GM18499 (cell line): ENCODE measurements around the gene KCTD14.
"Not testable (repeated sequence)": the region's sequence is repeated elsewhere in the genome, so short reads cannot be mapped to it uniquely, and the experiment has no call there.

Experiments used
- ATAC-seq: cut with Tn5 transposase; IDR thresholded peaks from one replicate; pipeline ENCODE4 v1.9.1; 2021; ENCODE audit warnings: moderate number of reproducible peaks; ENCODE audit not compliant: insufficient read depth, unreplicated experiment

The KCTD14 gene

GRCh38 chr11:78048561-78048960, 25.5 kb upstream of the KCTD14 start:
- ATAC-seq: no peak

- no peak for ATAC-seq
Observed at GRCh38 chr11:78046486-78046854, 23.4 kb upstream of the KCTD14 start.

GRCh38 chr11:78045851-78046485, 22.9 kb upstream of the KCTD14 start:
- no peak for ATAC-seq

GRCh38 chr11:78044706-78045105, 21.6 kb upstream of the KCTD14 start:
- ATAC-seq: no peak

GRCh38 chr11:78041843-78042440, 18.9 kb upstream of the KCTD14 start:
- no peak for ATAC-seq

GRCh38 chr11:78041380-78041719, 18.3 kb upstream of the KCTD14 start:
- ATAC-seq: not testable (repeated sequence)

GRCh38 chr11:78040691-78041379, 17.8 kb upstream of the KCTD14 start:
- no peak for ATAC-seq

GRCh38 chr11:78039919-78040671, 17.0 kb upstream of the KCTD14 start:
- no peak for ATAC-seq

GRCh38 chr11:78039391-78039918, 16.4 kb upstream of the KCTD14 start:
- no peak for ATAC-seq

GRCh38 chr11:78038697-78039313, 15.7 kb upstream of the KCTD14 start:
- no peak for ATAC-seq

- no peak for ATAC-seq
Observed at GRCh38 chr11:78037825-78038620, 14.9 kb upstream of the KCTD14 start.

- ATAC-seq: no peak
Observed at GRCh38 chr11:78037056-78037455, 14.0 kb upstream of the KCTD14 start.

GRCh38 chr11:78036313-78036712, 13.2 kb upstream of the KCTD14 start:
- ATAC-seq: no peak

GRCh38 chr11:78034623-78035022, 11.5 kb upstream of the KCTD14 start:
- ATAC-seq: no peak

- ATAC-seq: no peak
Observed at GRCh38 chr11:78033040-78033439, 10.0 kb upstream of the KCTD14 start.

- no peak for ATAC-seq
Observed at GRCh38 chr11:78032090-78032489, 9.0 kb upstream of the KCTD14 start.

GRCh38 chr11:78031629-78032028, 8.6 kb upstream of the KCTD14 start:
- no peak for ATAC-seq

GRCh38 chr11:78030429-78031325, 7.6 kb upstream of the KCTD14 start:
- no peak for ATAC-seq

- not testable (repeated sequence) for ATAC-seq
Observed at GRCh38 chr11:78028423-78028822, 5.3 kb upstream of the KCTD14 start.
